GM19025 (cell line): ENCODE data around the gene NAPA.
A peak's percentile ranks its signal among the peaks of the same experiment; 100 is the strongest.

Experiments
- ATAC-seq: cut with Tn5 transposase; IDR thresholded peaks from one replicate; pipeline ENCODE4 v1.9.1; 2021; ENCODE audit warnings: mild to moderate bottlenecking, low read depth, moderate library complexity; ENCODE audit not compliant: unreplicated experiment

The NAPA gene

GRCh38 chr19:47514869-47515588 is at the start of gene NAPA:
NAPA (minus strand) TSS chr19:47515063; CDS start chr19:47514940, 123 bp downstream.
- peak; percentile 82 for ATAC-seq

GRCh38 chr19:47564081-47564480 is 49.2 kb upstream of the NAPA start:
- no peak for ATAC-seq

GRCh38 chr19:47561440-47562057 is 46.7 kb upstream of the NAPA start:
- no peak for ATAC-seq

- ATAC-seq: no peak
These were observed 46.1 kb upstream of the NAPA start for GRCh38 chr19:47560999-47561398.

GRCh38 chr19:47550129-47550528 is 35.3 kb upstream of the NAPA start:
- no peak for ATAC-seq

GRCh38 chr19:47549261-47549862 is 34.5 kb upstream of the NAPA start:
- no peak for ATAC-seq

GRCh38 chr19:47547199-47547598 is 32.3 kb upstream of the NAPA start:
- ATAC-seq: no peak

GRCh38 chr19:47545061-47545948 is 30.4 kb upstream of the NAPA start:
- ATAC-seq: no peak

- no peak for ATAC-seq
These were observed 29.6 kb upstream of the NAPA start for GRCh38 chr19:47544476-47544875.

GRCh38 chr19:47544075-47544474 is 29.2 kb upstream of the NAPA start:
- ATAC-seq: no peak

GRCh38 chr19:47542030-47542475 is 27.2 kb upstream of the NAPA start:
- no peak for ATAC-seq

GRCh38 chr19:47541518-47541917 is 26.7 kb upstream of the NAPA start:
- no peak for ATAC-seq

GRCh38 chr19:47540748-47541147 is 25.9 kb upstream of the NAPA start:
- no peak for ATAC-seq

GRCh38 chr19:47539747-47540311 is 25.0 kb upstream of the NAPA start:
- no peak for ATAC-seq

- no peak for ATAC-seq
These were observed 23.9 kb upstream of the NAPA start for GRCh38 chr19:47538812-47539211.

- ATAC-seq: no peak
These were observed 22.6 kb upstream of the NAPA start for GRCh38 chr19:47537493-47537892.

- no peak for ATAC-seq
These were observed 19.8 kb upstream of the NAPA start for GRCh38 chr19:47534628-47535027.

GRCh38 chr19:47531640-47532387 is 17.0 kb upstream of the NAPA start:
- no peak for ATAC-seq

- no peak for ATAC-seq
These were observed 14.3 kb upstream of the NAPA start for GRCh38 chr19:47529018-47529742.
